A549 (cell line): ENCODE results near the gene XDH. TPM values are rescaled to one million over a fixed set of nuclear protein-coding genes. Genes with fewer than 3 reads are reported as not detected.

Experiments
- ATAC-seq, 2 experiments: fragments of 200-7000 bp in 1 of 2; fragments of >200 bp in 1 of 2; cut with Nextera tagmentation in 1 of 2; cut with Tn5 transposase in 1 of 2; 3 replicates each; pipeline versions ENCODE4 v1.8.0 to v1.9.1; 2018 to 2020; ENCODE audit warnings: mild to moderate bottlenecking in 1 of 2, moderate library complexity in 1 of 2
- CTCF ChIA-PET: fragments of 300-600 bp; sonication (Branson Sonifier 250); formaldehyde crosslinking; extraction: SDS; loops from one replicate; lab custom pipeline; 2021; ENCODE audit warnings: antibody characterized with exemption, inconsistent platforms; lab: Yijun Ruan, JAX
- POLR2A ChIA-PET: fragments of 350-600 bp; formaldehyde crosslinking; extraction: SDS; loops from one replicate; lab custom pipeline; 2021; ENCODE audit warnings: antibody characterized with exemption, inconsistent platforms; lab: Yijun Ruan, JAX
- DNase-seq, 2 experiments: peaks; one replicate each; pipeline versions ENCODE4 v3.0.0 to v3.0.0-alpha.2; 2011 to 2016; ENCODE audit warnings: low read depth in 1 of 2, low spot score in 1 of 2
- FAIRE-seq: peaks from 2 replicates; lab custom pipeline; 2011; peaks lifted over from hg19 to GRCh38; lab: Jason Lieb, UNC
- H3K27ac ChIP-seq, 2 experiments: fragments of >200 bp; sonication (Bioruptor Twin); formaldehyde crosslinking; 3 replicates each; pipeline ENCODE4 v1.5.1; 2016 to 2017
- H3K4me1 ChIP-seq: fragments of >200 bp; sonication (Bioruptor Twin); formaldehyde crosslinking; 3 replicates; pipeline ENCODE4 v1.6.1; 2016
- H3K4me2 ChIP-seq: fragments of >200 bp; sonication (Bioruptor Twin); formaldehyde crosslinking; 3 replicates; pipeline ENCODE4 v1.6.1; 2016
- H3K4me3 ChIP-seq: fragments of >200 bp; sonication (Bioruptor Twin); formaldehyde crosslinking; 3 replicates; pipeline ENCODE4 v1.5.1; 2016
- H3K9me3 ChIP-seq: fragments of >200 bp; sonication (Bioruptor Twin); formaldehyde crosslinking; 3 replicates; pipeline ENCODE4 v1.6.1; 2016
- BCL3 ChIP-seq: fragments of >200 bp; sonication (Bioruptor Twin); formaldehyde crosslinking; IDR thresholded peaks from 3 replicates; pipeline ENCODE4 v1.6.1; 2016
- CBX8 ChIP-seq: fragments of 200-600 bp; sonication (generic); IDR thresholded peaks from 2 replicates; pipeline ENCODE4 v1.6.1; 2016
- CEBPB ChIP-seq, 2 experiments: fragments of >200 bp in 1 of 2; sonication (Bioruptor Twin) in 1 of 2; formaldehyde crosslinking in 1 of 2; IDR thresholded peaks; 2 replicates each; pipeline ENCODE4 v1.6.1; 2012 to 2016
- CHD2 ChIP-seq: fragments of 150-350 bp; IDR thresholded peaks from 2 replicates; pipeline ENCODE4 v1.6.1; 2014; ENCODE audit warnings: low read length; ENCODE audit not compliant: partially characterized antibody
- EHF ChIP-seq: fragments of 250-450 bp; sonication (Bioruptor Pico); IDR thresholded peaks from 2 replicates; pipeline ENCODE4 v1.5.0; 2020; ENCODE audit warnings: mild to moderate bottlenecking
- EP300 ChIP-seq, 2 experiments: fragments of >200 bp; sonication (Bioruptor Twin); formaldehyde crosslinking; IDR thresholded peaks; 2 replicates in 1 of 2; 3 replicates in 1 of 2; pipeline ENCODE4 v1.6.1; 2016 to 2017
- FOSB ChIP-seq: fragments of 250-450 bp; sonication (Bioruptor Pico); IDR thresholded peaks from 2 replicates; pipeline ENCODE4 v1.5.0; 2020; ENCODE audit warnings: mild to moderate bottlenecking, moderate library complexity
- FOSL2 ChIP-seq, 2 experiments: fragments of 450-650 bp in 1 of 2; fragments of >200 bp in 1 of 2; sonication (Bioruptor Twin) in 1 of 2; formaldehyde crosslinking; IDR thresholded peaks; 2 replicates each; pipeline versions ENCODE4 v1.5.0 to v1.6.1; 2016 to 2020; ENCODE audit warnings: mild to moderate bottlenecking in 1 of 2, moderate library complexity in 1 of 2
- FOXS1 ChIP-seq: fragments of 250-450 bp; sonication (Bioruptor Pico); IDR thresholded peaks from 2 replicates; pipeline ENCODE4 v1.5.0; 2020; ENCODE audit warnings: mild to moderate bottlenecking, moderate library complexity
- GATA3 ChIP-seq: IDR thresholded peaks from 2 replicates; pipeline ENCODE4 v1.6.1; 2012; ENCODE audit warnings: borderline replicate concordance
- HDAC2 ChIP-seq: fragments of 200-600 bp; sonication (generic); IDR thresholded peaks from 2 replicates; pipeline ENCODE4 v1.6.1; 2016
- HOXA7 ChIP-seq: fragments of 250-450 bp; sonication (Bioruptor Pico); IDR thresholded peaks from 2 replicates; pipeline ENCODE4 v1.5.0; 2020; ENCODE audit warnings: mild to moderate bottlenecking, moderate library complexity
- JUN ChIP-seq, 2 experiments: fragments of >200 bp; sonication (Bioruptor Twin); formaldehyde crosslinking; IDR thresholded peaks; 2 replicates in 1 of 2; 3 replicates in 1 of 2; pipeline ENCODE4 v1.6.1; 2016 to 2017
- NFE2L2 ChIP-seq: fragments of 150-350 bp; conservative IDR thresholded peaks from 2 replicates; pipeline ENCODE4 v1.6.1; 2014; ENCODE audit warnings: low read length
- NR3C1 ChIP-seq: fragments of >200 bp; sonication (Bioruptor Twin); formaldehyde crosslinking; IDR thresholded peaks from 3 replicates; pipeline ENCODE4 v1.6.1; 2017
- POLR2A ChIP-seq: IDR thresholded peaks from 2 replicates; pipeline ENCODE4 v1.6.1; 2012; ENCODE audit warnings: mild to moderate bottlenecking, low read length
- POLR2AphosphoS2 ChIP-seq: conservative IDR thresholded peaks from 2 replicates; pipeline ENCODE4 v1.6.1; 2012; ENCODE audit warnings: low read length, improper control_type of control experiment, inconsistent platforms
- RCOR1 ChIP-seq: fragments of 150-350 bp; IDR thresholded peaks from 2 replicates; pipeline ENCODE4 v1.6.1; 2014; ENCODE audit warnings: antibody characterized with exemption, low read length, low read depth
- RNF2 ChIP-seq: fragments of 200-600 bp; sonication (generic); IDR thresholded peaks from 2 replicates; pipeline ENCODE4 v1.6.1; 2016; ENCODE audit warnings: low read depth, mild to moderate bottlenecking, antibody characterized with exemption, moderate library complexity, borderline replicate concordance
- TFCP2L1 ChIP-seq: fragments of 250-450 bp; sonication (Bioruptor Pico); IDR thresholded peaks from 2 replicates; pipeline ENCODE4 v1.5.0; 2021; ENCODE audit warnings: mild to moderate bottlenecking
- TP53 ChIP-seq: fragments of 250-450 bp; sonication (Bioruptor Pico); IDR thresholded peaks from 2 replicates; pipeline ENCODE4 v1.5.0; 2021; ENCODE audit warnings: mild to moderate bottlenecking, moderate library complexity
- ZC3H11A ChIP-seq: fragments of 450-650 bp; IDR thresholded peaks from 2 replicates; pipeline ENCODE4 v1.6.1; 2014; ENCODE audit warnings: antibody characterized with exemption, mild to moderate bottlenecking
- WGBS: methylation state at CpG from one replicate; pipeline ENCODE4 v1.1.6; 2017; ENCODE audit errors: missing lambda C conversion rate; 5-methylcytosine and 5-hydroxymethylcytosine counted together
- polyA plus RNA-seq, 4 experiments: library from polyadenylated mRNA; depleted of rRNA in 3 of 4; stranded (reverse); fragments of >200 nt; fragmentation: RNase III in 1 of 4; extraction: RNeasy Plus Mini Kit Qiagen cat#74134 plus additional on column Dnase treatment in 1 of 4; gene quantifications; 2 replicates in 3 of 4; 3 replicates in 1 of 4; pipeline ENCODE4 v1.2.3, GENCODE V29; 2011 to 2017

The XDH gene
- polyA plus RNA-seq, 2 of the 4 experiments (the other 2 are of a cell fraction), result 0.71 to 1.1 TPM

GRCh38 chr2:31294196-31294595 lies 120.3 kb downstream of the XDH start:
- 22% methylated on average over 1 of the region's 1 CpG for WGBS
- Histone ChIP-seq H3K27ac (no peak overlapping the region), H3K4me3 (no peak overlapping the region), H3K4me2 (no peak overlapping the region), H3K9me3 (no peaks in the 10 kb centered on the region), H3K4me1 (peaks cover 10% of the 10 kb centered on the region; the same call in 2 of the 3 replicates)
- ChIA-PET CTCF (interaction anchor here (0.8 to 1.4 kb wide), 3 partner anchors 19 to 41 kb away, joined by 3 read pairs; no protein-coding TSS in a partner anchor), POLR2A (no interaction called here)
- ATAC-seq (no peak), FAIRE-seq (no peak), DNase-seq (no peak)
- TF ChIP-seq POLR2AphosphoS2 (no peak), NFE2L2 (no peak), ZC3H11A (no peak), HDAC2 (no peak), GATA3 (no peak), FOSB (CRISPR knock-in tag) (no peak)

GRCh38 chr2:31287654-31288053 lies 126.9 kb downstream of the XDH start:
- no peak overlapping the region for H3K4me2 ChIP-seq
- H3K4me3 ChIP-seq, result no peak overlapping the region
- 47% methylated on average over 2 of the region's 2 CpGs for WGBS
- TF ChIP-seq FOXS1 (CRISPR knock-in tag) (no peak), TFCP2L1 (no peak), RNF2 (no peak), EP300 (IDR thresholded peaks at IDR 0.05) (no peak), POLR2A (no peak), TP53 (no peak), HOXA7 (CRISPR knock-in tag) (no peak), JUN (IDR thresholded peaks at IDR 0.05) (no peak), ZC3H11A (no peak), NR3C1 (no peak), CHD2 (no peak), CEBPB (IDR thresholded peaks at IDR 0.05) (no peak), GATA3 (no peak), FOSL2 (IDR thresholded peaks at IDR 0.05) (no peak), FOSL2 (CRISPR knock-in tag; IDR thresholded peaks at IDR 0.05) (no peak), EHF (CRISPR knock-in tag) (no peak), RCOR1 (no peak), BCL3 (no peak), CBX8 (no peak)
- DNase-seq, result no peak
- FAIRE-seq, result no peak
- no peaks in the 10 kb centered on the region for H3K9me3 ChIP-seq
- no peak overlapping the region for H3K27ac ChIP-seq
- ChIA-PET POLR2A (no interaction called here), CTCF (interaction anchor here (0.9 to 1.7 kb wide), 2 partner anchors 18 to 54 kb away, joined by 3 to 7 read pairs; partner anchors contain the start of gene EHD3)
- ATAC-seq, result no peak
- no peaks in the 10 kb centered on the region for H3K4me1 ChIP-seq

- WGBS, result 49% methylated on average over 5 of the region's 5 CpGs
- no peak overlapping the region for H3K4me2 ChIP-seq
- no peak for ATAC-seq
- H3K9me3 ChIP-seq, result no peaks in the 10 kb centered on the region
- H3K4me3 ChIP-seq, result no peak overlapping the region
- ChIA-PET POLR2A (no interaction called here), CTCF (interaction anchor here (0.8 to 1.7 kb wide), 3 partner anchors 17 to 573 kb away, joined by 3 to 7 read pairs (median 3); partner anchors contain the start of gene EHD3)
- no peak for DNase-seq
- H3K27ac ChIP-seq, result no peak overlapping the region
- H3K4me1 ChIP-seq, result no peaks in the 10 kb centered on the region
- FAIRE-seq, result no peak
- TF ChIP-seq GATA3 (no peak), TFCP2L1 (no peak), ZC3H11A (no peak), CHD2 (no peak), FOSL2 (IDR thresholded peaks at IDR 0.05) (no peak), FOSL2 (CRISPR knock-in tag; IDR thresholded peaks at IDR 0.05) (no peak)
- TF ChIP-seq, all 56 proteins: peak for 0
Observed at GRCh38 chr2:31286961-31287550, 127.5 kb downstream of the XDH start.
